ENCODE results near the gene GUCY2C.

GUCY2C gene

DNA sequence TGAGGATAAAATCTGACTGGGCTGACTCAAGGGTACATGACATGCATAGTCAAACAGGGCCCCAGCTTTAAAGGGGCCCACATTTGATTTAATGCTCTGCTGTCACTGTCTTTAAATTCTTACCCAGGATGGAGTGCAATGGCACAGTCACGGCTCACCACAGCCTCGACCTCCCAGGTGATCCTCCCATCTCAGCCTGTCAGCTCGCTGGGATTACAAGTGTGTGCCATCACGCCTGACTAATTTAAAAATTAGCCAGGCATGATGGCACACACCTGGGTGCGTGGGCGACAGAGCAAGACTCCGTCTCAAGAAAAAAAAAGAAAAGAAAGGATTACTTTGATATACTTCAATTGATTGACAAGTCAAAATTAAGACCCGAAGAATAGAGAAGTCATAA, 119.5 kb downstream of the GUCY2C start:
- TF ChIP-seq, protein P1, sequence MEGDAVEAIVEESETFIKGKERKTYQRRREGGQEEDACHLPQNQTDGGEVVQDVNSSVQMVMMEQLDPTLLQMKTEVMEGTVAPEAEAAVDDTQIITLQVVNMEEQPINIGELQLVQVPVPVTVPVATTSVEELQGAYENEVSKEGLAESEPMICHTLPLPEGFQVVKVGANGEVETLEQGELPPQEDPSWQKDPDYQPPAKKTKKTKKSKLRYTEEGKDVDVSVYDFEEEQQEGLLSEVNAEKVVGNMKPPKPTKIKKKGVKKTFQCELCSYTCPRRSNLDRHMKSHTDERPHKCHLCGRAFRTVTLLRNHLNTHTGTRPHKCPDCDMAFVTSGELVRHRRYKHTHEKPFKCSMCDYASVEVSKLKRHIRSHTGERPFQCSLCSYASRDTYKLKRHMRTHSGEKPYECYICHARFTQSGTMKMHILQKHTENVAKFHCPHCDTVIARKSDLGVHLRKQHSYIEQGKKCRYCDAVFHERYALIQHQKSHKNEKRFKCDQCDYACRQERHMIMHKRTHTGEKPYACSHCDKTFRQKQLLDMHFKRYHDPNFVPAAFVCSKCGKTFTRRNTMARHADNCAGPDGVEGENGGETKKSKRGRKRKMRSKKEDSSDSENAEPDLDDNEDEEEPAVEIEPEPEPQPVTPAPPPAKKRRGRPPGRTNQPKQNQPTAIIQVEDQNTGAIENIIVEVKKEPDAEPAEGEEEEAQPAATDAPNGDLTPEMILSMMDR (IDR thresholded peaks at IDR 0.05; ENCODE audit: low read depth, low read length): no peak
- DNase-seq: no peak
- Histone ChIP-seq H3K36me3 (no peaks in the 10 kb centered on the region), H3K27ac (no peak overlapping the region), H3K4me3 (ENCODE audit: low read depth, low read length) (no peak overlapping the region), H3K9me3 (ENCODE audit: severe bottlenecking) (no peaks in the 10 kb centered on the region), H3K27me3 (ENCODE audit: insufficient read depth, low read depth, severe bottlenecking) (no peaks in the 10 kb centered on the region)

DNA sequence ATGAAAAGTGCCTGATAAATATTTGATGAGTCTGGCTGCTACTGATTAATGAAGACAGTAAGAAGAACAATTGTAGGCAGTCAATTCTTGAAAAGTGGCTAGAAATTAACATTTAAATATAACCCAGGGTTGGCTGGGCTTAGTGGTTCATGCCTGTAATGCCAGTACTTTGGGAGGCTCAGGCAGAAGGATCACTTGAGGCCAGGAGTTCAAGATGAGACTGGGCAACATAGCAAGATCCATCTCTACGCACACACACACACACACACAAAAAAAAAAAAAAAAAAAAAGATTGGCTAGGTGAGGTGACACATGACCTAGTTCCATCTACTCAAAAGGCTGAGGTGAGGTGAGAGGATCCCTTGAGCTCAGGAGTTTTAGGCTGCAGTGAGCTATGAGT, 120.8 kb downstream of the GUCY2C start:
- H3K4me3 ChIP-seq (ENCODE audit: low read depth, low read length): no peak overlapping the region
- H3K27me3 ChIP-seq (ENCODE audit: insufficient read depth, low read depth, severe bottlenecking): no peaks in the 10 kb centered on the region
- no peak for DNase-seq
- H3K9me3 ChIP-seq (ENCODE audit: severe bottlenecking): no peaks in the 10 kb centered on the region
- H3K27ac ChIP-seq: no peak overlapping the region
- H3K36me3 ChIP-seq: no peaks in the 10 kb centered on the region
- TF ChIP-seq, protein P1 (IDR thresholded peaks at IDR 0.05; ENCODE audit: low read depth, low read length): no peak

DNA sequence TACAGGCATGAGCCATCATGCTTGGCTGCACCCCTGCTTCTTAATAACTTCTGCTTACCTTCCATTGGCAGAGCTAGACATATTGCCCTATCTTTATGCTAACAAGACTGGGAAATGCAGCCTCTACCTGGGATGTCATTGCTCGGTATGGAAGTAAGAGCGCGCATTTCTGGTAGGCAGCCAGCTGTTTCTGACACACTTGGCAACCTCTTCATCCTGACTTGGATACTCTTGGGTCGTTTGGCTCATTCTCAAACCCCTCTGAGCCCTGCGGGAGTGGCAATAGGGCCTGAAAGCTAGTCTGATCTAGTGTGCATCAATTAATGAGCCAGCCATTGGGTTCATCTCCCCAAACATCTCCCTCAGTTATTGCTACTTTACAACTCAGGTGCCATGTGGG, 123.3 kb downstream of the GUCY2C start:
- no peaks in the 10 kb centered on the region for H3K27me3 ChIP-seq (ENCODE audit: insufficient read depth, low read depth, severe bottlenecking)
- H3K27ac ChIP-seq: no peak overlapping the region
- H3K36me3 ChIP-seq: no peaks in the 10 kb centered on the region
- H3K4me3 ChIP-seq (ENCODE audit: low read depth, low read length): no peak overlapping the region
- TF ChIP-seq, protein P1 (IDR thresholded peaks at IDR 0.05; ENCODE audit: low read depth, low read length): no peak
- H3K9me3 ChIP-seq (ENCODE audit: severe bottlenecking): no peaks in the 10 kb centered on the region
- no peak for DNase-seq

DNA sequence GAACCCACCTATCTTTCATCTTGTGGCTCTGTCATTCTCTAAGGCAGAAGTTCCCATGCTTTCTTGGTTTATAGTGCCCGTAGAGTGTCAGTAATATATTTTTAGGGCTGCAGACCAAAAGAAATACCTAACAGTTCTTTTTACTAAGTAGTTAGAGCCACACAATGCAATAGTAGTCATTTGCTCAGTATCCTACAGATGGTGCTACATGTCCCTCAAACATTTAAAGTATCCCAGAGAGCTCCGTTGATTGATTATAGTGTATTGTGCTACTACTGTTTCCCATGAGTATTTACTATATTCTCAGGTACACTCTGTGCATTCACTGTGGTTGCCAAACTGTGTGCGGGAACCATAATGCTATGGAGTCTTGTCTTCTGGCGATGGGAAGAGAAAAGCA, 124.0 kb downstream of the GUCY2C start:
- TF ChIP-seq, protein P1 (IDR thresholded peaks at IDR 0.05; ENCODE audit: low read depth, low read length): no peak
- H3K9me3 ChIP-seq (ENCODE audit: severe bottlenecking): peaks cover 4% of the 10 kb centered on the region
- H3K36me3 ChIP-seq: no peaks in the 10 kb centered on the region
- no peak for DNase-seq
- no peaks in the 10 kb centered on the region for H3K27me3 ChIP-seq (ENCODE audit: insufficient read depth, low read depth, severe bottlenecking)
- H3K4me3 ChIP-seq (ENCODE audit: low read depth, low read length): no peak overlapping the region
- no peak overlapping the region for H3K27ac ChIP-seq

DNA sequence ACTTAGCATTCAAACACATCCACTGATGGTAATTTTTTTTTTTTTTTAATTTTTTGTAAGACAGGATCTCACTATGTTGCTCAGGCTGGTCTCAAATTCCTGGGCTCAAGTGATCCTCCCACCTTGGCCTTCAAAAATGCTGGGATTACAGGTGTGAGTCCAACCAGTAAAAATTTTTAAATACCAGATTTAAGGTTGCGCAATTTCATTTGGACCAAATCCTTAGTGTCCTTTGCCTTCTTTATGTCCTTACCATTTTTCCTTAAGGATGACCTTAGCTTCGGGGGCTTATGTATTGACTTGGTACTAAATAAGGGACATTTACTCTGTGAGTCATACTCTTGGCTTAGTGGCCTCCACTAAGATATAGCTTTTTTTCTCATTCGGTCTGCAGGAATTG, 124.6 kb downstream of the GUCY2C start:
- Histone ChIP-seq H3K36me3 (no peaks in the 10 kb centered on the region), H3K27ac (no peak overlapping the region), H3K4me3 (ENCODE audit: low read depth, low read length) (no peak overlapping the region), H3K27me3 (ENCODE audit: insufficient read depth, low read depth, severe bottlenecking) (no peaks in the 10 kb centered on the region), H3K9me3 (ENCODE audit: severe bottlenecking) (peaks cover 4% of the 10 kb centered on the region)
- TF ChIP-seq, protein P1 (IDR thresholded peaks at IDR 0.05; ENCODE audit: low read depth, low read length): no peak
- DNase-seq: no peak

DNA sequence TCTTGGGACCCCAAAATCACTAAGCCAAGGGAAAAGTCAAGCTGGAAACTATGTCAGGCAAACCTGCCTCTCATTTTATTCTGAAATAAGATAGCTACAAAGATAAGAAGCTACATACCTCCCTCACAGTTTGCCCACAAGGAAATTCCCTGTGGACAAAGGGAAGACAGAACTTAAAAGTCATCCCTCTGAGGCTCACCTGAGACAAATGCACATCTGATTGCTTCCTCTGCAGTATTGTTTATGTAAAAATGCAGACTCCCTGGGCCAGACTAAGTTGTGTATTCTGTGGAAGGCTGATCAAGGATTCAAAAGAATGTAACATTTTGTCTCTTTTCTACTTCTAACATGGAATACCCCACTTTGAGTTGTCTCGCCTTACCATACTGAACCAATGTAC, 126.2 kb downstream of the GUCY2C start:
- no peak overlapping the region for H3K4me3 ChIP-seq (ENCODE audit: low read depth, low read length)
- no peak for DNase-seq
- no peak overlapping the region for H3K27ac ChIP-seq
- H3K36me3 ChIP-seq: no peaks in the 10 kb centered on the region
- H3K9me3 ChIP-seq (ENCODE audit: severe bottlenecking): peaks cover 4% of the 10 kb centered on the region
- TF ChIP-seq, protein P1 (IDR thresholded peaks at IDR 0.05; ENCODE audit: low read depth, low read length): no peak
- H3K27me3 ChIP-seq (ENCODE audit: insufficient read depth, low read depth, severe bottlenecking): no peaks in the 10 kb centered on the region
